ENCODE results near the gene FOXJ3. TPM values are rescaled to one million over a fixed set of nuclear protein-coding genes. Genes with fewer than 3 reads are reported as not detected.
"Not testable (repeated sequence)": the region's sequence is repeated elsewhere in the genome, so short reads cannot be mapped to it uniquely, and the experiment has no call there.

Gene FOXJ3
- total RNA-seq, 4 donors from 2014 or later = 42.9 to 68.5 (median 52.5) TPM

GRCh38 chr1:42211224-42211623, 123.8 kb downstream of the FOXJ3 start:
- no peak for DNase-seq
- peaks cover 0 to 16% (median 2%) of the 10 kb centered on the region in 4 donors for H3K4me1 ChIP-seq
- TF ChIP-seq, protein P1, sequence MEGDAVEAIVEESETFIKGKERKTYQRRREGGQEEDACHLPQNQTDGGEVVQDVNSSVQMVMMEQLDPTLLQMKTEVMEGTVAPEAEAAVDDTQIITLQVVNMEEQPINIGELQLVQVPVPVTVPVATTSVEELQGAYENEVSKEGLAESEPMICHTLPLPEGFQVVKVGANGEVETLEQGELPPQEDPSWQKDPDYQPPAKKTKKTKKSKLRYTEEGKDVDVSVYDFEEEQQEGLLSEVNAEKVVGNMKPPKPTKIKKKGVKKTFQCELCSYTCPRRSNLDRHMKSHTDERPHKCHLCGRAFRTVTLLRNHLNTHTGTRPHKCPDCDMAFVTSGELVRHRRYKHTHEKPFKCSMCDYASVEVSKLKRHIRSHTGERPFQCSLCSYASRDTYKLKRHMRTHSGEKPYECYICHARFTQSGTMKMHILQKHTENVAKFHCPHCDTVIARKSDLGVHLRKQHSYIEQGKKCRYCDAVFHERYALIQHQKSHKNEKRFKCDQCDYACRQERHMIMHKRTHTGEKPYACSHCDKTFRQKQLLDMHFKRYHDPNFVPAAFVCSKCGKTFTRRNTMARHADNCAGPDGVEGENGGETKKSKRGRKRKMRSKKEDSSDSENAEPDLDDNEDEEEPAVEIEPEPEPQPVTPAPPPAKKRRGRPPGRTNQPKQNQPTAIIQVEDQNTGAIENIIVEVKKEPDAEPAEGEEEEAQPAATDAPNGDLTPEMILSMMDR (IDR thresholded peaks at IDR 0.05) = no peak
- no peak for TF ChIP-seq POLR2A (IDR thresholded peaks at IDR 0.05)
- H3K27me3 ChIP-seq = no peaks in the 10 kb centered on the region
- no peak overlapping the region for H3K27ac ChIP-seq
- no peaks in the 10 kb centered on the region for H3K9me3 ChIP-seq
- no peaks in the 10 kb centered on the region for H3K36me3 ChIP-seq
- no peak overlapping the region for H3K4me3 ChIP-seq

DNA sequence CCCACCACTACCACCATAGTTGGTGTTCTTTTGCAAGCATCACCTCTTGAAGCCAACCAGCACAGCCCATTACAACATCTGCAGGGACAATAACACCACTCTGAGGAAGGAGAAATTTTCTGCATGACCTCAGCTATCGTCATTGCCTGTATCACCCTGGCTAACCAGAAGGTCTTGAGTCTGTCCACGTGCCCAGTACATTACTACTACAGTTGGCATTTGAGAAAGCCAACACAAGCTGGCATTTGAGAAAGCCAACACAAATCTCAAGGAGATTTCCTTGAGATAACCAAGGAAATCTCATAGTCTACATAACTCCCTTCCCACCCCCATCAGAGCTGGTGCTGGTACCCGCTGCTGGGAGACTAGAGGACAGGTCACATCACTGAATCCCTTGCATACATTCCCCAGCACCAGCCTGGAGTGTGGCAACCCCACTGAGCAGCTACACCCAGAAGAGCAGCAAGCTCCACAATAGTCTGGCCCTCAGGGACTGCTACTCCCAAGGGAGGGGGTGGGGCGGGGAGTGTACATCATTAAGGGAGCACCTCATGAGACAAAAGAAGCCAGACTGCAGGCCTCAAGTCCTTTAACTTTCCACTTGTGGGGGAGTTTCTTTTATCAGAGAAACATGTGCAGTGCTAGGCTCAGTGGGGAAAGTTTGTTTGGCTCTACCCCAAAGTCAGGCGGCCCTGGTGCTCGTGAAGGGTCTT, 124.5 kb downstream of the FOXJ3 start:
- no peak for DNase-seq
- H3K4me1 ChIP-seq = peaks cover 0 to 16% (median 2%) of the 10 kb centered on the region in 4 donors
- no peak overlapping the region for H3K4me3 ChIP-seq
- peaks cover 0 to under 1% (median 0%) of the 10 kb centered on the region in 3 donors for H3K36me3 ChIP-seq
- no peak overlapping the region for H3K27ac ChIP-seq
- no peak for TF ChIP-seq POLR2A (IDR thresholded peaks at IDR 0.05)
- TF ChIP-seq, protein P1 (IDR thresholded peaks at IDR 0.05) = no peak
- no peaks in the 10 kb centered on the region for H3K9me3 ChIP-seq
- H3K27me3 ChIP-seq = no peaks in the 10 kb centered on the region

DNA sequence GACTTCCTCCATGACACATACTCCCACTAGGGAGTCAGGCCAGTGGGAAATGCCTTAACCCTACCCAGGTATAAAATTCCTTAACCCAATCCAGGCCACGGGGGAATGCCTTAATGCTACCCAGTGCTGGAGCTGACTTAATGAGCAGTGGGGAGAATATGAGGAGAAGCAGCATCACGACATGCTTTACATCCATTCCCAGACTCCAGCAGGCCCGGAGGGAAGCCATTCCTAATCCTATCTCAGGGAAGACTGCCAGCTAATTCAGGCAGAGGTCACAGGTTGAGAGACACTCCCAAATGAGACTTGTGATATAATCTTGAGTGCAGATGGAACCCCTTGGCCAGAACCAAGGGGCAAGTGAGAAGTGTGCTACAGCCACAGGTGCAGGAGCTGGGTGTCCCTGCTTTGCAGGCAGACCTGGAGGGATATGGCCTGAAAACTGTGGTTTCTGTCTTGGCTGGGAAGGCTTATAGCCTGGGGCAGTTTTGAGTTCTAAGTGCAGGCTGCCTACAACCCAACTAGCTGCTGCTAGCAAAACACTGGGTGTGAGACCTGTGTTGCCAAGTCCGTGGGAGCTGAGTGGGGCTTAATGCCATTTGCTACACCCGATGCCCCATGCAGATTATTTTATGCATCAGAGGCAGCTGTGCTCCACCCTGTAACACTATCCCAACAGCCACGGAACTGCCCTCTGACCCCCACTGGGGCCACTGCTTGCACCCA, 125.3 kb downstream of the FOXJ3 start:
- H3K27ac ChIP-seq = no peak overlapping the region
- H3K4me3 ChIP-seq = no peak overlapping the region
- H3K36me3 ChIP-seq = peaks cover 0 to 7% (median 0%) of the 10 kb centered on the region in 3 donors
- H3K27me3 ChIP-seq = no peaks in the 10 kb centered on the region
- DNase-seq = no peak
- peaks cover 0 to 16% (median 2%) of the 10 kb centered on the region in 4 donors for H3K4me1 ChIP-seq
- TF ChIP-seq, protein P1 (IDR thresholded peaks at IDR 0.05) = no peak
- no peak for TF ChIP-seq POLR2A (IDR thresholded peaks at IDR 0.05)
- H3K9me3 ChIP-seq = no peaks in the 10 kb centered on the region

DNA sequence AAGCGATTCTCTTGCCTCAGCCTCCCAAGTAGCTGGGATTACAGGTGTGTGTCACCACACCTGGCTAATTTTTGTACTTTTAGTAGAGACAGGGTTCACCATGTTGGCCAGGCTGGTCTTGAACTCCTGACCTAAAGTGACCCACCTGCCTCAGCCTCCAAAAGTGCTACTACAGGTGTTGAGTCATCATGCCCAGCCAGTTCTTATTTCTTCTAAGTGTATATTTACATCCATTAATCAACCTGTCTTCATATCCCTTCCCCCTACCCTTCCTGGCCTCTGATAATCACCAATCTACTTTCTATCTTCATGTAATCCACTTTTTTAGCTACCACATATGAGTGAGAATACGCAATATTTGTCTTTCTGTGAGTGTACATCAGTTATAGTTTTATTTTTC, 128.1 kb downstream of the FOXJ3 start:
- not testable (repeated sequence) for H3K27me3 ChIP-seq, H3K27ac ChIP-seq, H3K4me3 ChIP-seq, H3K9me3 ChIP-seq, H3K4me1 ChIP-seq, DNase-seq
- peaks cover 0 to 22% (median 0%) of the 10 kb centered on the region in 3 donors for H3K36me3 ChIP-seq

DNA sequence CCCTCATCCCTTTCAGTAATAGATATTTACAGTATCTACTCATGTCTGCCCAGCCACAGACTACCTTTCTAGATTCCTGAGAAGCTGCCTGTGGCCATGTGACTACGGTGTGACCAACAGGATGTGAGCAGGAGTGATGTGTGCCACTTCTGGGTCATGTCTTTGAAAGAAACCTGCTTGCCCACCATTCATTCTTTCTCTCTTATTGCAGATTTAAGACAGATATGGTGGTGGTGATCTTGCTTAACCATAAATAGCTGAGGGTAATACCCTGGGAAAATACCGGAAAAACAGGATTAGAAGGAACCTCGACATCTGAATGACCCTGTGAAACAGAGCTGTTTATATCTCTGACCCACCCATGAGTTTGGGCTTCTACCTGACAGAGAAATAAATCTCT, 128.9 kb downstream of the FOXJ3 start:
- H3K27ac ChIP-seq = no peak overlapping the region
- H3K36me3 ChIP-seq = peaks cover 0 to 25% (median 0%) of the 10 kb centered on the region in 3 donors
- peaks cover 0 to 7% (median 0%) of the 10 kb centered on the region in 4 donors for H3K4me1 ChIP-seq
- H3K27me3 ChIP-seq = no peaks in the 10 kb centered on the region
- no peaks in the 10 kb centered on the region for H3K9me3 ChIP-seq
- no peak overlapping the region for H3K4me3 ChIP-seq
- TF ChIP-seq POLR2A (IDR thresholded peaks at IDR 0.05) = no peak
- TF ChIP-seq, protein P1 (IDR thresholded peaks at IDR 0.05) = no peak
- no peak for DNase-seq

DNA sequence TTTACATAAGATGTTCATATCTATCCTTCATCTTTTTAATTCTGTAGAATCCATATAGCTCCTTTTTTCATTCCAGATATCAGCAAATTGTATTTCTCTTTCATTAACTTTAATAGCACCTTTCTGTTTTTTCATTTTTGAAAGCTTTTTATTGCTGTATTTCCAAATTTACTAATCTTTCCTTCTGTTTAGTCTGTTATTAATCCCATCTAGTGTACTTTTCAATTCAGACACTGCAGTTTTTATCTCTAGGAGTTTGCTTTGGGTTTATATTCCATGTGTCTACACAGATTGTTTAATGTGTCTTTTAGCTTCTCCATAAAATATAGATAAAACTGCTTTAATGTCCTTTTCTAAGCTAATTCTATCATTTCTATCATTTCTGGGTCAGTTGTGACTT, 133.0 kb downstream of the FOXJ3 start:
- H3K27ac ChIP-seq = no peak overlapping the region
- peaks cover 0 to 45% (median 0%) of the 10 kb centered on the region in 3 donors for H3K36me3 ChIP-seq
- no peaks in the 10 kb centered on the region for H3K9me3 ChIP-seq
- no peaks in the 10 kb centered on the region for H3K27me3 ChIP-seq
- no peak for DNase-seq
- H3K4me3 ChIP-seq = no peak overlapping the region
- no peak for TF ChIP-seq POLR2A (IDR thresholded peaks at IDR 0.05)
- TF ChIP-seq, protein P1 (IDR thresholded peaks at IDR 0.05) = no peak
- H3K4me1 ChIP-seq = no peaks in the 10 kb centered on the region
